ENCODE data around the gene TTC3. TPM values are rescaled to one million over a fixed set of nuclear protein-coding genes. Genes with fewer than 3 reads are reported as not detected.
"Not testable (repeated sequence)": the region's sequence is repeated elsewhere in the genome, so short reads cannot be mapped to it uniquely, and the experiment has no call there.

Gene TTC3
- total RNA-seq, 2 donors from 2014 or later: 184 to 273 TPM

DNA sequence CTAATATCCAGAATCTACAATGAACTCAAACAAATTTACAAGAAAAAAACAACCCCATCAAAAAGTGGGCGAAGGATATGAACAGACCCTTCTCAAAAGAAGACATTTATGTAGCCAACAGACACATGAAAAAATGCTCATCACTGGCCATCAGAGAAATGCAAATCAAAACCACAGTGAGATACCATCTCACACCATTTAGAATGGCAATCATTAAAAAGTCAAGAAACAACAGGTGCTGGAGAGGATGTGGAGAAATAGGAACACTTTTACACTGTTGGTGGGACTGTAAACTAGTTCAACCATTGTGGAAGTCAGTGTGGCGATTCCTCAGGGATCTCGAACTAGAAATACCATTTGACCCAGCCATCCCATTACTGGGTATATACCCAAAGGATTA is 41.2 kb downstream of the TTC3 start:
- DNase-seq; H3K4me3 Mint-ChIP-seq; H3K27me3 ChIP-seq (ENCODE audit: control insufficient read depth, insufficient read depth, low read length, poor library complexity, severe bottlenecking); H3K27me3 Mint-ChIP-seq (ENCODE audit: insufficient read depth); H3K9me3 ChIP-seq (ENCODE audit: control insufficient read depth, low read length); H3K9ac ChIP-seq (ENCODE audit: extremely low read depth, low read length, poor library complexity, severe bottlenecking); H3K4me3 ChIP-seq (ENCODE audit: low read length); H3K4me1 ChIP-seq (ENCODE audit: control insufficient read depth, insufficient read depth, low read length); H3K27ac Mint-ChIP-seq; H3K4me1 Mint-ChIP-seq; H3K27ac ChIP-seq (ENCODE audit: low read depth, low read length): not testable (repeated sequence)
- peaks cover 28% of the 10 kb centered on the region for H3K36me3 Mint-ChIP-seq (ENCODE audit: low read depth)
- peaks cover 21% of the 10 kb centered on the region for H3K36me3 ChIP-seq (ENCODE audit: control insufficient read depth, insufficient read depth, low read length)
- peaks cover 36% of the 10 kb centered on the region for H3K9me3 Mint-ChIP-seq
- 95% methylated on average over 1 of the region's 3 CpGs; no CpG with 5 or more reads in 1 of the 2 experiments for WGBS, 2 experiments (ENCODE audit: insufficient coverage in 1 of 2, insufficient read length in 1 of 2)

DNA sequence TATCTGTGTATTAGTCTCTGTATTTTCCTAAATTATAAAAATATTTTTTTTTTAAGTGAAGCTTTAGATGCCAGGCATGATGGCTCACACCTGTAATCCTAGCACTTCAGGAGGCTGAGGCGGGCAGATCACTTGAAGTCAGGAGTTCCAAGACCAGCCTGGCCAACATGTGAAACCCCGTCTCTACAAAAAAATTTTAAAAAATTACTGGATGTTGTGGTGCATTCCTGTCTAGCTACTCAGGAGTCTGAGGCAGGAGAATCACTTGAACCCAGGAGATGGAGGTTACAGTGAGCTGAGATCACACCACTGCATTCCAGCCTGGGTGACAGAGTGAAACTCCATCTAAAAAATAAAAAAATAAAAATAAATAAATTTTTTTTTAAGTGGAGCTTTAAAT is 43.4 kb downstream of the TTC3 start:
- not testable (repeated sequence) for H3K27me3 ChIP-seq (ENCODE audit: control insufficient read depth, insufficient read depth, low read length, poor library complexity, severe bottlenecking); H3K4me1 ChIP-seq (ENCODE audit: control insufficient read depth, insufficient read depth, low read length); H3K27ac ChIP-seq (ENCODE audit: low read depth, low read length); H3K27me3 Mint-ChIP-seq (ENCODE audit: insufficient read depth); H3K9ac ChIP-seq (ENCODE audit: extremely low read depth, low read length, poor library complexity, severe bottlenecking); H3K9me3 ChIP-seq (ENCODE audit: control insufficient read depth, low read length); H3K4me3 ChIP-seq (ENCODE audit: low read length); H3K27ac Mint-ChIP-seq; DNase-seq; H3K4me3 Mint-ChIP-seq
- Mint-ChIP-seq H3K9me3 (peaks cover 15% of the 10 kb centered on the region), H3K36me3 (ENCODE audit: low read depth) (peaks cover 11% of the 10 kb centered on the region), H3K4me1 (peaks cover 27% of the 10 kb centered on the region)
- WGBS, 2 experiments (ENCODE audit: insufficient coverage in 1 of 2, insufficient read length in 1 of 2): 100% methylated on average over 2 of the region's 2 CpGs
- peaks cover 41% of the 10 kb centered on the region for H3K36me3 ChIP-seq (ENCODE audit: control insufficient read depth, insufficient read depth, low read length)

DNA sequence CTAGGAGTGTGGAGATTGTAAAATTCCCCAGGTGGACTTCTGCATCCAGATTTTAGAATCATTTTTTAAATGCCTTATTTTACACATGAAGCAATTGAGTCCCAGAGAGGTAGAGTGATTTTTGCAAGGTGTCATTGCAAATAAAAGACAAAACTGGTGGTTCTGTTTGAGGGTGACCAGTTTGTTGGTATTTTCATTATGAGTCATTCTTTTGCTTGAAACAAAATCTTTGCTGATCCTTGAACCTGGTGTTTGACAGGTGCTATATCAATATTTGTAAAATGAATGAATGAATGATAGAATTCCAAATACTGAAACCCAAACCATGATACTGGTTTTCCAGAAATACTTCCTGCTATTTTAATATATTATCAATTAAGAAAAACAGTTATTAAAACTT is 44.1 kb downstream of the TTC3 start:
- H3K4me1 Mint-ChIP-seq: peaks cover 27% of the 10 kb centered on the region
- H3K9me3 Mint-ChIP-seq: peaks cover 10% of the 10 kb centered on the region
- H3K9me3 ChIP-seq (ENCODE audit: control insufficient read depth, low read length): no peaks in the 10 kb centered on the region
- H3K36me3 ChIP-seq (ENCODE audit: control insufficient read depth, insufficient read depth, low read length): peaks cover 46% of the 10 kb centered on the region
- H3K4me3 ChIP-seq (ENCODE audit: low read length): no peak overlapping the region
- H3K27ac ChIP-seq (ENCODE audit: low read depth, low read length): no peak overlapping the region
- H3K4me1 ChIP-seq (ENCODE audit: control insufficient read depth, insufficient read depth, low read length): peaks cover 5% of the 10 kb centered on the region
- no peak for DNase-seq
- TF ChIP-seq, protein P1, sequence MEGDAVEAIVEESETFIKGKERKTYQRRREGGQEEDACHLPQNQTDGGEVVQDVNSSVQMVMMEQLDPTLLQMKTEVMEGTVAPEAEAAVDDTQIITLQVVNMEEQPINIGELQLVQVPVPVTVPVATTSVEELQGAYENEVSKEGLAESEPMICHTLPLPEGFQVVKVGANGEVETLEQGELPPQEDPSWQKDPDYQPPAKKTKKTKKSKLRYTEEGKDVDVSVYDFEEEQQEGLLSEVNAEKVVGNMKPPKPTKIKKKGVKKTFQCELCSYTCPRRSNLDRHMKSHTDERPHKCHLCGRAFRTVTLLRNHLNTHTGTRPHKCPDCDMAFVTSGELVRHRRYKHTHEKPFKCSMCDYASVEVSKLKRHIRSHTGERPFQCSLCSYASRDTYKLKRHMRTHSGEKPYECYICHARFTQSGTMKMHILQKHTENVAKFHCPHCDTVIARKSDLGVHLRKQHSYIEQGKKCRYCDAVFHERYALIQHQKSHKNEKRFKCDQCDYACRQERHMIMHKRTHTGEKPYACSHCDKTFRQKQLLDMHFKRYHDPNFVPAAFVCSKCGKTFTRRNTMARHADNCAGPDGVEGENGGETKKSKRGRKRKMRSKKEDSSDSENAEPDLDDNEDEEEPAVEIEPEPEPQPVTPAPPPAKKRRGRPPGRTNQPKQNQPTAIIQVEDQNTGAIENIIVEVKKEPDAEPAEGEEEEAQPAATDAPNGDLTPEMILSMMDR (conservative IDR thresholded peaks at IDR 0.05): no peak
- H3K9ac ChIP-seq (ENCODE audit: extremely low read depth, low read length, poor library complexity, severe bottlenecking): no peak overlapping the region
- H3K36me3 Mint-ChIP-seq (ENCODE audit: low read depth): peaks cover 11% of the 10 kb centered on the region
- no peak overlapping the region for H3K4me3 Mint-ChIP-seq
- no peaks in the 10 kb centered on the region for H3K27me3 Mint-ChIP-seq (ENCODE audit: insufficient read depth)
- no peak overlapping the region for H3K27ac Mint-ChIP-seq
- no peaks in the 10 kb centered on the region for H3K27me3 ChIP-seq (ENCODE audit: control insufficient read depth, insufficient read depth, low read length, poor library complexity, severe bottlenecking)

DNA sequence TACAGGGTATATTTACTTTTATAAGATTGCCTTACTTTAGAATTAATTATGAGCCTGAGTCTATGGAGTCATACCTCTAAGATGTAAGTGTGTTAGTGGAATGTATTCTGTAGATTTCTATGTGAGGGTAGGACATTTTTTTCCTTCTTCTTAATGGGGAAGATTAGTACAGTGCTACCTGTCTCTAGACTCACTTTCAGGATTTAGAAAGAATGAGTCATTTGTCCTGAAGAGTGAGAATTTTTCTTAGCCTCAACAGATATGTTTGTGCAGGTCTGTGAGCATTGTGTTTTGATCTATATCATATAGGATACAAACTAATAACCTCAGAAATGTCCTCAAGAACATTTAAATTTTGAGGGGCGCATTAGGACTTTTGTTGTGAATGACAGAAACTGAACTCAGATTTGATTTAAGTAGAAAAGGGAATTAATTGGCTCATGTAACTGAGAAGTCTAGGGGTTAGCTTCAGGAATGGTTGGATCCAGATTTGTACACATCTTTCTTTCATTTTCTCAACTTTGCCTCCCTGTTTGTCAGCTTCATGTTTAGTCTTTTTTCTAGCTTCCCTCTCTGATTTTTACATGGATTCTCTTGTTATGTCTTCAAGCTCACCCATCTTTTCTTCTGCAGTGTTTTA is 45.3 kb downstream of the TTC3 start:
- TF ChIP-seq, protein P1 (conservative IDR thresholded peaks at IDR 0.05): no peak
- Histone ChIP-seq H3K27ac (ENCODE audit: low read depth, low read length) (no peak overlapping the region), H3K36me3 (ENCODE audit: control insufficient read depth, insufficient read depth, low read length) (peaks cover 56% of the 10 kb centered on the region), H3K4me1 (ENCODE audit: control insufficient read depth, insufficient read depth, low read length) (peaks cover 5% of the 10 kb centered on the region), H3K4me3 (ENCODE audit: low read length) (no peak overlapping the region), H3K27me3 (ENCODE audit: control insufficient read depth, insufficient read depth, low read length, poor library complexity, severe bottlenecking) (no peaks in the 10 kb centered on the region), H3K9me3 (ENCODE audit: control insufficient read depth, low read length) (no peaks in the 10 kb centered on the region), H3K9ac (ENCODE audit: extremely low read depth, low read length, poor library complexity, severe bottlenecking) (no peak overlapping the region)
- no peak overlapping the region for H3K27ac Mint-ChIP-seq
- no peaks in the 10 kb centered on the region for H3K27me3 Mint-ChIP-seq (ENCODE audit: insufficient read depth)
- WGBS, 2 experiments (ENCODE audit: insufficient coverage in 1 of 2, insufficient read length in 1 of 2): 0% methylated on average over 1 of the region's 1 CpG; no CpG with 5 or more reads in 1 of the 2 experiments
- peaks cover 8% of the 10 kb centered on the region for H3K36me3 Mint-ChIP-seq (ENCODE audit: low read depth)
- no peak overlapping the region for H3K4me3 Mint-ChIP-seq
- peaks cover 27% of the 10 kb centered on the region for H3K4me1 Mint-ChIP-seq
- H3K9me3 Mint-ChIP-seq: peaks cover 3% of the 10 kb centered on the region
- DNase-seq: no peak
